Esophagus muscularis mucosa (tissue), 4 donors: ENCODE results near the gene INPP4B. TPM values are rescaled to one million over a fixed set of nuclear protein-coding genes. Genes with fewer than 3 reads are reported as not detected.

Source experiments
- DNase-seq: peaks from one replicate; pipeline ENCODE4 v3.0.0-alpha.2; 2017; ENCODE audit errors: extremely low spot score
- H3K27ac ChIP-seq, 4 donors: fragments of 200-600 bp; sonication (generic); replicated peaks in 1 of 4; 1 replicate in 3 of 4; 2 replicates in 1 of 4; pipeline ENCODE4 v1.5.1; 2016 to 2019; ENCODE audit warnings: mild to moderate bottlenecking in 1 of 4
- H3K27me3 ChIP-seq, 4 donors: fragments of 200-600 bp; sonication (generic); one replicate each; pipeline versions ENCODE4 v1.5.1 to v1.6.0; 2016 to 2019
- H3K36me3 ChIP-seq, 4 donors: fragments of 200-600 bp; sonication (generic); one replicate each; pipeline ENCODE4 v1.5.1; 2016 to 2019
- H3K4me1 ChIP-seq, 4 donors: fragments of 200-600 bp; sonication (generic); one replicate each; pipeline ENCODE4 v1.5.1; 2016 to 2019
- H3K4me3 ChIP-seq, 4 donors: fragments of 200-600 bp; sonication (generic); 1 replicate in 2 of 4; 2 replicates in 2 of 4; pipeline ENCODE4 v1.5.1; 2016 to 2019; ENCODE audit warnings: mild to moderate bottlenecking in 4 of 4, moderate library complexity in 1 of 4
- H3K9me3 ChIP-seq, 4 donors: fragments of 200-600 bp; sonication (generic); 1 replicate in 3 of 4; 2 replicates in 1 of 4; pipeline ENCODE4 v1.5.1; 2016 to 2019
- EP300 ChIP-seq: sonication (generic); formaldehyde crosslinking; IDR thresholded peaks from one replicate; pipeline ENCODE4 v1.6.1; 2017; ENCODE audit warnings: antibody characterized with exemption
- POLR2A ChIP-seq: fragments of 450-650 bp; IDR thresholded peaks from one replicate; pipeline ENCODE4 v1.6.1; 2017; ENCODE audit warnings: antibody characterized with exemption, moderate library complexity, mild to moderate bottlenecking, low read depth
- POLR2AphosphoS5 ChIP-seq, 2 donors: sonication (generic); formaldehyde crosslinking; IDR thresholded peaks; one replicate each; pipeline ENCODE4 v1.6.1; 2017; ENCODE audit warnings: antibody characterized with exemption in 2 of 2
- WGBS: methylation state at CpG from one replicate; pipeline ENCODE4 v1.1.5; 2018; 5-methylcytosine and 5-hydroxymethylcytosine counted together
- intact Hi-C: fragments of 100-400 bp; cut with DNase I; formaldehyde crosslinking; loops from one replicate; pipeline ENCODE4 v1.15.1; 2023
- total RNA-seq, 4 donors: library from RNA; depleted of rRNA; stranded (reverse); fragments of >200 nt; gene quantifications; one replicate each; pipeline versions ENCODE4 v1.1.0 to v1.2.1, GENCODE V29; 2016
- TF ChIP-seq, protein P1 (sequence below), 3 experiments: fragments of 200-600 bp in 2 of 3; fragments of 450-650 bp in 1 of 3; sonication (generic) in 2 of 3; IDR thresholded peaks; one replicate each; pipeline ENCODE4 v1.5.1; 2017 to 2019; ENCODE audit warnings: antibody characterized with exemption in 3 of 3, mild to moderate bottlenecking in 2 of 3, moderate library complexity in 1 of 3

The INPP4B gene
- total RNA-seq, 4 donors from 2014 or later, result 12.7 to 23.4 (median 15.9) TPM

DNA sequence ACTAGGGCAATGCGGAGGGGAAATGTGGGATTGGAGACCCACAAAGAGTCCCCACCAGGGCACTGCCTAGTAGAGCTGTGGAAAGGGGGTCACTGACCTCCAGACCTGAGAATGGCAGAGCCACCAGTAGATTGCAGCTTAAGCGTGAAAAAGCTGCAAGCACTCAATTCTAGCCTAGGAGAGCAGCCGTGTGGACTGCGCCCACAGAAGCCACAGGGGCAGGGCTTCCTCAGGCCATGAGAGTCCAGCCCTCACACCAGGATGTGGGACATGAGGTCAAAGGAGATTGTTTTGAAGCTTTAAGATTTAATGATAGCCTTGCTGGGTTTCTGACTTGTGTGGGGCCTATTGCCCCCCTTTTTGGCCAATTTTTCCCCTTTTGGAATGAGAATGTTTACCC, 379.0 kb downstream of the INPP4B start:
- Histone ChIP-seq H3K4me3 (no peak overlapping the region), H3K27ac (no peak overlapping the region), H3K9me3 (no peaks in the 10 kb centered on the region), H3K36me3 (no peaks in the 10 kb centered on the region), H3K27me3 (no peaks in the 10 kb centered on the region), H3K4me1 (no peaks in the 10 kb centered on the region)
- no peak for DNase-seq
- TF ChIP-seq, protein P1, sequence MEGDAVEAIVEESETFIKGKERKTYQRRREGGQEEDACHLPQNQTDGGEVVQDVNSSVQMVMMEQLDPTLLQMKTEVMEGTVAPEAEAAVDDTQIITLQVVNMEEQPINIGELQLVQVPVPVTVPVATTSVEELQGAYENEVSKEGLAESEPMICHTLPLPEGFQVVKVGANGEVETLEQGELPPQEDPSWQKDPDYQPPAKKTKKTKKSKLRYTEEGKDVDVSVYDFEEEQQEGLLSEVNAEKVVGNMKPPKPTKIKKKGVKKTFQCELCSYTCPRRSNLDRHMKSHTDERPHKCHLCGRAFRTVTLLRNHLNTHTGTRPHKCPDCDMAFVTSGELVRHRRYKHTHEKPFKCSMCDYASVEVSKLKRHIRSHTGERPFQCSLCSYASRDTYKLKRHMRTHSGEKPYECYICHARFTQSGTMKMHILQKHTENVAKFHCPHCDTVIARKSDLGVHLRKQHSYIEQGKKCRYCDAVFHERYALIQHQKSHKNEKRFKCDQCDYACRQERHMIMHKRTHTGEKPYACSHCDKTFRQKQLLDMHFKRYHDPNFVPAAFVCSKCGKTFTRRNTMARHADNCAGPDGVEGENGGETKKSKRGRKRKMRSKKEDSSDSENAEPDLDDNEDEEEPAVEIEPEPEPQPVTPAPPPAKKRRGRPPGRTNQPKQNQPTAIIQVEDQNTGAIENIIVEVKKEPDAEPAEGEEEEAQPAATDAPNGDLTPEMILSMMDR (IDR thresholded peaks at IDR 0.05), result no peak
- no peak for TF ChIP-seq POLR2AphosphoS5 (IDR thresholded peaks at IDR 0.05)
- no peak for TF ChIP-seq POLR2A
- no peak for TF ChIP-seq EP300
- intact Hi-C loops, result no loop called here
- 100% methylated on average over 4 of the region's 4 CpGs for WGBS

- TF ChIP-seq, protein P1 (IDR thresholded peaks at IDR 0.05), result no peak
- TF ChIP-seq POLR2A (no peak), POLR2AphosphoS5 (IDR thresholded peaks at IDR 0.05) (no peak), EP300 (no peak)
- H3K36me3 ChIP-seq, result no peaks in the 10 kb centered on the region
- no peak overlapping the region for H3K27ac ChIP-seq
- no peak overlapping the region for H3K4me3 ChIP-seq
- 89% methylated on average over 1 of the region's 1 CpG for WGBS
- no peaks in the 10 kb centered on the region for H3K27me3 ChIP-seq
- DNase-seq, result no peak
- intact Hi-C loops, result no loop called here
- H3K4me1 ChIP-seq, result no peaks in the 10 kb centered on the region
- H3K9me3 ChIP-seq, result no peaks in the 10 kb centered on the region
Measured at GRCh38 chr4:142465526-142465925, 380.6 kb downstream of the INPP4B start.

DNA sequence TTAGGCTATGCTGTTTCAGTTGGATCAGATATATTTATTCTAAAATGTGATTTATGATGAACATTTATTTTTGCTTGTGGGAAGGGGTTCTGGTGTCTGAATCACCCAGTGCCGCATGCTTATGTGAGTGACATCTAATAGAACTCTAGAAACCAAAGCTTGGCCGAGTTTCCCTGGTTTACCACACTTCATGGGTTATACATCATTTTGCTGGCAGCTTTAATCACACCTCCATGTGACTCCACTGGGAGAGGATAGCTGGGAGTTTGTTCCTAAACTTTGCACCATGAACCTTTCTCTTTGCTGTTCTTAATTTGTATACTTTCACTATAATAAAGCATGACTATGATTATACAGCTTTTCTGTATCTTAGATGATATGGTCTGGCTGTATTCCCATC, 382.9 kb downstream of the INPP4B start:
- intact Hi-C loops, result no loop called here
- 73% methylated on average over 2 of the region's 2 CpGs for WGBS
- Histone ChIP-seq H3K36me3 (no peaks in the 10 kb centered on the region), H3K9me3 (no peaks in the 10 kb centered on the region), H3K4me3 (no peak overlapping the region), H3K4me1 (no peaks in the 10 kb centered on the region), H3K27ac (no peak overlapping the region), H3K27me3 (no peaks in the 10 kb centered on the region)
- DNase-seq, result no peak
- TF ChIP-seq POLR2A (no peak), POLR2AphosphoS5 (IDR thresholded peaks at IDR 0.05) (no peak), EP300 (no peak)
- TF ChIP-seq, protein P1 (IDR thresholded peaks at IDR 0.05), result no peak

- Histone ChIP-seq H3K4me1 (peaks cover 0 to 6% (median 0%) of the 10 kb centered on the region in 4 donors), H3K36me3 (no peaks in the 10 kb centered on the region), H3K4me3 (no peak overlapping the region), H3K27ac (no peak overlapping the region), H3K9me3 (no peaks in the 10 kb centered on the region), H3K27me3 (no peaks in the 10 kb centered on the region)
- no peak for TF ChIP-seq POLR2A
- TF ChIP-seq, protein P1 (IDR thresholded peaks at IDR 0.05), result no peak
- no peak for TF ChIP-seq POLR2AphosphoS5 (IDR thresholded peaks at IDR 0.05)
- TF ChIP-seq EP300, result no peak
- intact Hi-C loops, result no loop called here
- no peak for DNase-seq
- 83% methylated on average over 6 of the region's 6 CpGs for WGBS
Measured at GRCh38 chr4:142452161-142452855, 393.8 kb downstream of the INPP4B start.
